NB4 (cell line): ENCODE measurements around the gene AP2A2.

Experiments used
- DNase-seq: peaks from one replicate; pipeline ENCODE4 v3.0.0; 2010; ENCODE audit warnings: low read depth
- H3K4me3 ChIP-seq: one replicate; pipeline ENCODE4 v1.5.1; 2011; ENCODE audit warnings: mild to moderate bottlenecking, low read depth, low read length, moderate library complexity
- MYC ChIP-seq: IDR thresholded peaks from 2 replicates; pipeline ENCODE4 v1.6.1; 2011; ENCODE audit warnings: low read depth, low read length
- POLR2A ChIP-seq: IDR thresholded peaks from 2 replicates; pipeline ENCODE4 v1.6.1; 2011; ENCODE audit warnings: mild to moderate bottlenecking; ENCODE audit not compliant: insufficient read length; ENCODE audit errors: extremely low read depth
- TF ChIP-seq, protein P1 (sequence below): IDR thresholded peaks from 2 replicates; pipeline ENCODE4 v1.6.1; 2011; ENCODE audit warnings: low read depth, low read length
- TF ChIP-seq, protein P2 (sequence below): IDR thresholded peaks from one replicate; pipeline ENCODE4 v1.5.1; 2012; ENCODE audit warnings: low read depth, low read length

The AP2A2 gene

DNA sequence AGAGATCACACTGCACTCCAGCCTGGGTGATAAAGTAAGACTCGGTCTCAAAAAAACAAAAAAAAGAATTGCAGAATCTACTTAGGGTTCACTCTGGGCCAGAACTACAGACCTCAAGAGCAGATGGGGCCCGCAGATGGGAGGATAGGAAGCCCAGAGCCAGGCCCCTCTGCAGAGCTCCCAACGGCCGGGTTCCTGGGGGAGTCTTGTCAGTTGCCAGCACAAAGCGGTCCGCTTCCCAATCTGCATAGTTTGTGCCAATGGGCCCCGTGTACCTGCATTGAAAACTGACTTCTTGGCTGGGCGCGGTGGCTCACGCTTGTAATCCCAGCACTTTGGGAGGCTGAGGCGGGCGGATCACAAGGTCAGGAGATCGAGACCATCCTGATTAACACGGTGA is 13.4 kb upstream of the AP2A2 start:
- DNase-seq = no peak
- no peak overlapping the region for H3K4me3 ChIP-seq
- TF ChIP-seq, protein P1, sequence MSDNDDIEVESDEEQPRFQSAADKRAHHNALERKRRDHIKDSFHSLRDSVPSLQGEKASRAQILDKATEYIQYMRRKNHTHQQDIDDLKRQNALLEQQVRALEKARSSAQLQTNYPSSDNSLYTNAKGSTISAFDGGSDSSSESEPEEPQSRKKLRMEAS = no peak
- TF ChIP-seq POLR2A = no peak
- TF ChIP-seq MYC = no peak
- TF ChIP-seq, protein P2, sequence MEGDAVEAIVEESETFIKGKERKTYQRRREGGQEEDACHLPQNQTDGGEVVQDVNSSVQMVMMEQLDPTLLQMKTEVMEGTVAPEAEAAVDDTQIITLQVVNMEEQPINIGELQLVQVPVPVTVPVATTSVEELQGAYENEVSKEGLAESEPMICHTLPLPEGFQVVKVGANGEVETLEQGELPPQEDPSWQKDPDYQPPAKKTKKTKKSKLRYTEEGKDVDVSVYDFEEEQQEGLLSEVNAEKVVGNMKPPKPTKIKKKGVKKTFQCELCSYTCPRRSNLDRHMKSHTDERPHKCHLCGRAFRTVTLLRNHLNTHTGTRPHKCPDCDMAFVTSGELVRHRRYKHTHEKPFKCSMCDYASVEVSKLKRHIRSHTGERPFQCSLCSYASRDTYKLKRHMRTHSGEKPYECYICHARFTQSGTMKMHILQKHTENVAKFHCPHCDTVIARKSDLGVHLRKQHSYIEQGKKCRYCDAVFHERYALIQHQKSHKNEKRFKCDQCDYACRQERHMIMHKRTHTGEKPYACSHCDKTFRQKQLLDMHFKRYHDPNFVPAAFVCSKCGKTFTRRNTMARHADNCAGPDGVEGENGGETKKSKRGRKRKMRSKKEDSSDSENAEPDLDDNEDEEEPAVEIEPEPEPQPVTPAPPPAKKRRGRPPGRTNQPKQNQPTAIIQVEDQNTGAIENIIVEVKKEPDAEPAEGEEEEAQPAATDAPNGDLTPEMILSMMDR = no peak

DNA sequence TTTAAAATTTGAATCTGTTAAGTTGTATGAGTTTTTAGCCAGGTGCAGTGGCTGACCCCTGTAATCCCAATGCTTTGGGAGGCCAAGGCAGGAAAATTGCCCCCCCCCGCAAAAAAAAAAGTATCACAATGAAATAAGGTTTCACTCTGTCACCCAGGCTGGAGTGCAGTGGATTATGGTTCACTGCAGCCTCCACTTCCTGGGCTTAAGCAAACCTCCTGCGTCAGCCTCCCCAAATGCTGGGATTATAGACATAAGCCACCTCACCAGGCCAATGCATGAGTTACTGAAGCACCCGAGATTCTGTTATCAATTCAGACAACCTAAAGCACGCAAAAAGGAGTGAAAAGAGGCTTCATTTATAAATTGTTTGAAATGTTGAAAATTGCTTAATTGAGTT is 12.6 kb upstream of the AP2A2 start:
- TF ChIP-seq, protein P1 = no peak
- TF ChIP-seq, protein P2 = no peak
- TF ChIP-seq MYC (no peak), POLR2A (no peak)
- no peak for DNase-seq
- no peak overlapping the region for H3K4me3 ChIP-seq

DNA sequence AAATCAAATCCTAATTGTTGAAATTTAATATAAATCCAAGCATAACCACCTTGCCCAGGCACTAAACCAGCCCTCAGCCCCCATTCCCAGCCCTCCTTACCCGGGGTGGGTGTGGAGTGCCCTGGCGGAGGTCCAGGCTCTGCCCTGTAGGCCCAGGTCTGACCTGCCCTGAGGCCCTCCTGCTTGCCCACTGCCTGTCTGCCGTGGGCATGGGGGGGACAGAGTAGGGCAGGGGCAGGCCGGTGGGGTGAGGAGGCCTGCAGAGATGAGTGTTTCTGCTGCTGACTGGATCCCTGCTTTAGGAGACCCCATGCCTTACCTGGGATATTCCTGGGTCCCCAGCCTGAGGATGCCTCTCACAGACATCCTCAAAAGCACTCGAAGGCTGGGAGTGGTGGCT is 11.5 kb upstream of the AP2A2 start:
- no peak for DNase-seq
- H3K4me3 ChIP-seq = no peak overlapping the region
- TF ChIP-seq, protein P1 = no peak
- TF ChIP-seq POLR2A = no peak
- TF ChIP-seq, protein P2 = no peak
- TF ChIP-seq MYC = no peak

DNA sequence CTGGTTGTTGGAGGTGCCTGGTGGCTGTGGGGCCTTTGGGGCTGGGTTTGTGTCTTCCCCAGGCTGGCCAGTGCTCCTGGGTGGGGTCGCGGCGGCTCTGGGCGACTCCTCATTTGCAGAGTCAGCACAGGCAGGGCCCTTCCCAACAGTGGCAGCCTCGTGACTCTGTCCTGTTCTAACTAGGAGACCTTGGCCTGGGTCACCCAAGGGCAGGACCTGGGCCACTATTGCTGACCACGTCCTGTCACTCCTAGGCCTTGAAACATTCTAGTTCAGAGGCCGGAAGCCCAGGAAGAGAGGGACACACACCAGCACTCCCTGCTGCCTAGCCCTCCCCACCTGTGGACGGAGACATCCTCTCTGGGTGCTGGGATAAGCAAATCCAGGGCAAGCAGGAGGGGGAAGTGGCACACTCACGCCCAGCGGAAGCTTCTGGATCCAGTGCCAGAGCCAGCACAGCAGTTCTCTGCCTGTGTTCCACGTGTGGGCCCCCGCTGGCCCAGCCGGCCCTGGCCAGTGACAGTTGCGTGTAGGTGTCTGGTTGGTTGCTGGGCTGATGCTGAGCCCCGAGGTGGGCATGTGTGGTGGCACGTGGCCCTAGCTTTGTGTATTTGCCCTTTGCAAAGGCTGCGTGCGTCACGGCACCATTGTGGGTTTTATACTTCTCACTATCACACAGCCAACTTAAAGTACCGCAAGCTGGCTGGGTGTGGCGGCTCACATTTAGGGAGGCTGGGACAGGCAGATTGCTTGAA is 10.7 kb upstream of the AP2A2 start:
- no peak for DNase-seq
- H3K4me3 ChIP-seq = no peak overlapping the region
- TF ChIP-seq, protein P2 = no peak
- TF ChIP-seq, protein P1 = no peak
- TF ChIP-seq POLR2A = no peak
- TF ChIP-seq MYC = no peak

DNA sequence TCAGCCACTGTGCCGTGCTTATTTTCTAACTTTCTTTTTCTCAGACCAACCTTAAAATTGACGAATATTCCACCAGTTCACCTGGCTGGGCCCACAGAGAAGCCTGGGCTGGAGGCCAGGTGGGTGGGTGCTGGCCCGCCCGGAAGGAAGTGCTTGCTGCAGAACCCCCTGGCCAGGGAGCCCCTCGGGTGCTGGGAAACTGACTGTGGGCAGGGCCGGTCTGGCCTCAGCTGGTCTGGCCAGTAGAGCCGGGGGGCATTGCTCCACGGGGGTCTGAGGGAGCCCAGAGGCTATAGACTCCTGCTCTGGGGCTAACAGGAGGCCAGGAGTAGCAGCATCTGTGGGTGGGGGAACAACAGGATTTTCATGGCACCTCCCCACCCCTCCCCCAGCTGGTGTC is 8.2 kb upstream of the AP2A2 start:
- no peak for TF ChIP-seq MYC
- TF ChIP-seq, protein P2 = no peak
- TF ChIP-seq, protein P1 = no peak
- TF ChIP-seq POLR2A = no peak
- H3K4me3 ChIP-seq = no peak overlapping the region
- no peak for DNase-seq
